Measurements from ENCODE around the gene FGR.

DNA sequence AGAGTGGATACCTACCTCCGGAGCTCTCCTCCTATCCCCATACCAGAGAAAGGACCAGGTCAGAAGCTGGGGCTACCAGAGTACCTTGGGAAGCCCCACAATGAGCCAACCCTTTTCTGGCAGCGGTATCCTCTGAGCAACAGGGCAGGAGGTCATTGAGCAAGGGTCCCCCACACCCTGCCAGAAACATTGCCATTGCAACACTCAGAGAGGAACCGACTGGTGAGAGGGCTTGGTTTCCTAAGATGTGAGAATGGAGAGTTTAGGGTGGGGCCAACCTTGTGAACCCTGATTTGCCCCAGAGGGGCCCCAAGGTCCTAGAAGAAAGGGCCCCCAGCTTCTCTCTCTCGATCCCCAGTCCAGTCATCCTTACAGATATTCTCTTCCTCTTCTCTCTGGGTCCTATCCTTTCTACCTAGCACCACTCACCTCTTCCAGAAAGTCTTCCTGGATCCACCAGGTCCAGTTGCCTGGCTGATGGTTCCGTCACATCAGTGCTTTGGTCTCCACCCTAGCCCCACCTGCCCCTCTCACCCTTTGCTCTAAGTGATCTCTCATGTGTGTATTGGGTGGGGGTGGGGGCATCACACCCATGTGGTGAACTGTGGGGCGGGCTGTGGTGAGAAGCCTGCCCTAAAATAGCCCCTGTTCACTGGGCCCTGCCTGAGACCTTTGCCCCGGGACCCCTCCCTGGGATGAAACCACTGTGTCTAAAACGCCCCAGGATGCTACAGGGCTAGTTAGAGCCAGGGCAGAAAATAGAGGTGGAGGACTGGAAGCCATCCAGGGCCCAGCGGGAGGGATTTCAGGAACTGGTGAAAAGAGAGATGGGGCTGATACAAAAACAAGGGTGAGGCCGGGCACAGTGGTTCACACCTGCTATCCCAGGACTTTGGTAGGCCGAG, 8.7 kb downstream of the FGR start:
- TF ChIP-seq, protein P1, sequence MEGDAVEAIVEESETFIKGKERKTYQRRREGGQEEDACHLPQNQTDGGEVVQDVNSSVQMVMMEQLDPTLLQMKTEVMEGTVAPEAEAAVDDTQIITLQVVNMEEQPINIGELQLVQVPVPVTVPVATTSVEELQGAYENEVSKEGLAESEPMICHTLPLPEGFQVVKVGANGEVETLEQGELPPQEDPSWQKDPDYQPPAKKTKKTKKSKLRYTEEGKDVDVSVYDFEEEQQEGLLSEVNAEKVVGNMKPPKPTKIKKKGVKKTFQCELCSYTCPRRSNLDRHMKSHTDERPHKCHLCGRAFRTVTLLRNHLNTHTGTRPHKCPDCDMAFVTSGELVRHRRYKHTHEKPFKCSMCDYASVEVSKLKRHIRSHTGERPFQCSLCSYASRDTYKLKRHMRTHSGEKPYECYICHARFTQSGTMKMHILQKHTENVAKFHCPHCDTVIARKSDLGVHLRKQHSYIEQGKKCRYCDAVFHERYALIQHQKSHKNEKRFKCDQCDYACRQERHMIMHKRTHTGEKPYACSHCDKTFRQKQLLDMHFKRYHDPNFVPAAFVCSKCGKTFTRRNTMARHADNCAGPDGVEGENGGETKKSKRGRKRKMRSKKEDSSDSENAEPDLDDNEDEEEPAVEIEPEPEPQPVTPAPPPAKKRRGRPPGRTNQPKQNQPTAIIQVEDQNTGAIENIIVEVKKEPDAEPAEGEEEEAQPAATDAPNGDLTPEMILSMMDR (IDR thresholded peaks at IDR 0.05) = no peak
- TF ChIP-seq POLR2A (IDR thresholded peaks at IDR 0.05) = no peak

Data from heart left ventricle (tissue), 13 donors.